ENCODE measurements around the gene POU3F2.

The POU3F2 gene

DNA sequence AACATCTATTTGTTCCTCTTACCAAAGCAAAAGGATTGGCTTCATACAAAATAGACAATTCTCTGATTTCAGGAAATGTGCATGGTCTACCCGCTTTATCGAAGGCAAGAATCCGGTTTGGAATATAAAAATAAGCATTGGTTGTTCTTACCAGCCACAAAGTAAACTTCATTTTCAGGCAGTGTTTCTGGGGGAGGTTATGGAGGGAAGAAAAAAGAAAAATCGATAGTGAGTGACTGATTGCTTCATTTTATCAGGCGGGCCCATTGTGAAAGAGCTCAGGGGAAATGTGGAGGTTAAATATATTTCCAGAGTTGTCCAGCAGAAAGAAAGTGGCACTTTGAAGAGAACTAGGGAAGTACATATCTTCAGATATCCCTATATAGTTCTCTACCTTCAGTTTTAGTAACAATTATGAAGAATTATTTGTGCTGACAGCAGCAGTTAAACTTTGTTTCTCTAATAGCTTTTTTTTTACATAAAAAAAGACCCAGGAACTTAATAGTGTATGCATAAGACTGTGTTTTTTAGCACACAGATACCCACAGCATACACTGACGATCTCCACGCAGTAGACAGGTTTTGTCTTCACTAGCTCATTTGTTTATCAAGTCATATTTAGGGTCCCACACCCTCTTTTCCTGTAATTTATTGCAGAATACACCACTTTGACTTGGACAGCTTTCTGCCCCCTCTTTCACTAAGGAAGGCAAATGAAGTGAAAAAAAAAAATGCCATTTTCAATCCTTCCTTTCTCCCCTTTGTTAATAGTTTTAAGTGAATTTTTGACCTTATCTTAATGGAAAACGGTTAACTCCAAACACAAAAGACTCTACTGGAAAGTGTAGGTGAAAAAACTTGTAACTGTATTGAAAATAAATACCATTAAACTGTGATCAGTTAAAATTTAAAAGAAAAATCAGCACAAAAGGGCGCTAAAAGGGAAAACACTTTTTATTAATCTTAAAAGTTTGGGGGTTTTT, 2.9 kb downstream of the POU3F2 start:
- Histone ChIP-seq H3K4me3 (ENCODE audit: low read length) (no peak overlapping the region), H3K36me3 (ENCODE audit: control insufficient read depth, low read length) (no peaks in the 10 kb centered on the region), H4K20me1 (ENCODE audit: control insufficient read depth, insufficient read depth, low read depth, low read length) (no peaks in the 10 kb centered on the region), H3K79me2 (ENCODE audit: control insufficient read depth, low read length) (no peaks in the 10 kb centered on the region), H3K4me1 (ENCODE audit: control insufficient read depth, low read length) (no peaks in the 10 kb centered on the region), H3K27me3 (ENCODE audit: control insufficient read depth, low read length) (peaks cover 64% of the 10 kb centered on the region), H3K27ac (ENCODE audit: low read depth, low read length) (no peak overlapping the region), H3K9me2 (replicated peaks; ENCODE audit: control insufficient read depth, low read length) (no peaks in the 10 kb centered on the region), H3K4me2 (ENCODE audit: low read length) (no peak overlapping the region), H3F3A (ENCODE audit: control insufficient read depth, insufficient read depth) (no peaks in the 10 kb centered on the region), H3K9me3 (ENCODE audit: control insufficient read depth, insufficient read depth, low read length) (peaks cover 5% of the 10 kb centered on the region; the same call in 1 of the 2 replicates)
- no peak for TF ChIP-seq EZH2phosphoT487 (IDR thresholded peaks at IDR 0.05; ENCODE audit: borderline replicate concordance, low read length)
- TF ChIP-seq, protein P1, sequence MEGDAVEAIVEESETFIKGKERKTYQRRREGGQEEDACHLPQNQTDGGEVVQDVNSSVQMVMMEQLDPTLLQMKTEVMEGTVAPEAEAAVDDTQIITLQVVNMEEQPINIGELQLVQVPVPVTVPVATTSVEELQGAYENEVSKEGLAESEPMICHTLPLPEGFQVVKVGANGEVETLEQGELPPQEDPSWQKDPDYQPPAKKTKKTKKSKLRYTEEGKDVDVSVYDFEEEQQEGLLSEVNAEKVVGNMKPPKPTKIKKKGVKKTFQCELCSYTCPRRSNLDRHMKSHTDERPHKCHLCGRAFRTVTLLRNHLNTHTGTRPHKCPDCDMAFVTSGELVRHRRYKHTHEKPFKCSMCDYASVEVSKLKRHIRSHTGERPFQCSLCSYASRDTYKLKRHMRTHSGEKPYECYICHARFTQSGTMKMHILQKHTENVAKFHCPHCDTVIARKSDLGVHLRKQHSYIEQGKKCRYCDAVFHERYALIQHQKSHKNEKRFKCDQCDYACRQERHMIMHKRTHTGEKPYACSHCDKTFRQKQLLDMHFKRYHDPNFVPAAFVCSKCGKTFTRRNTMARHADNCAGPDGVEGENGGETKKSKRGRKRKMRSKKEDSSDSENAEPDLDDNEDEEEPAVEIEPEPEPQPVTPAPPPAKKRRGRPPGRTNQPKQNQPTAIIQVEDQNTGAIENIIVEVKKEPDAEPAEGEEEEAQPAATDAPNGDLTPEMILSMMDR (IDR thresholded peaks at IDR 0.05; ENCODE audit: low read depth, low read length, poor library complexity, severe bottlenecking), result no peak

DNA sequence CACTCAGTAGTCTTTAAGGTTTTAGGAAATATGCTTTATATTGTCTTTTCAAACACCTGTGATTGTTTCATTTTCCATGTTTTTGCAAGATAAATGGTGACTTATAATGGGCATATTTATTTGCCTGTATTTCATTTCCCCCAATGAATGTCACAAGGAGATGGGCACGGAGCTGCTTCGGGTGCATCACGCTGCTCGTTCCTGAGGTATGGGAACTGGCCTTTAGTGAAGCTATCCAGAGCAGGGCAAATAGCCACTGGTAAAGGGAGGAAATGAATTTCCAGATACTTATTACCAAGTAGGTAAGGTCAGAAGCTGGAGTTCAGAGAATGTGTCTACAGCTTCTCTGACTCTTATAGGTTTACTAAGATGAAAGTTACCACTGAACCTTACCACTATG, 3.7 kb downstream of the POU3F2 start:
- Histone ChIP-seq H3F3A (ENCODE audit: control insufficient read depth, insufficient read depth) (no peaks in the 10 kb centered on the region), H3K4me3 (ENCODE audit: low read length) (no peak overlapping the region), H3K36me3 (ENCODE audit: control insufficient read depth, low read length) (no peaks in the 10 kb centered on the region), H3K79me2 (ENCODE audit: control insufficient read depth, low read length) (no peaks in the 10 kb centered on the region), H3K9me2 (replicated peaks; ENCODE audit: control insufficient read depth, low read length) (no peaks in the 10 kb centered on the region), H3K4me1 (ENCODE audit: control insufficient read depth, low read length) (no peaks in the 10 kb centered on the region), H3K4me2 (ENCODE audit: low read length) (no peak overlapping the region), H3K27ac (ENCODE audit: low read depth, low read length) (no peak overlapping the region), H4K20me1 (ENCODE audit: control insufficient read depth, insufficient read depth, low read depth, low read length) (no peaks in the 10 kb centered on the region), H3K9me3 (ENCODE audit: control insufficient read depth, insufficient read depth, low read length) (peaks cover 5% of the 10 kb centered on the region; the same call in 1 of the 2 replicates), H3K27me3 (ENCODE audit: control insufficient read depth, low read length) (peaks cover 72% of the 10 kb centered on the region)
- no peak for TF ChIP-seq EZH2phosphoT487 (IDR thresholded peaks at IDR 0.05; ENCODE audit: borderline replicate concordance, low read length)
- TF ChIP-seq, protein P1 (IDR thresholded peaks at IDR 0.05; ENCODE audit: low read depth, low read length, poor library complexity, severe bottlenecking), result no peak

DNA sequence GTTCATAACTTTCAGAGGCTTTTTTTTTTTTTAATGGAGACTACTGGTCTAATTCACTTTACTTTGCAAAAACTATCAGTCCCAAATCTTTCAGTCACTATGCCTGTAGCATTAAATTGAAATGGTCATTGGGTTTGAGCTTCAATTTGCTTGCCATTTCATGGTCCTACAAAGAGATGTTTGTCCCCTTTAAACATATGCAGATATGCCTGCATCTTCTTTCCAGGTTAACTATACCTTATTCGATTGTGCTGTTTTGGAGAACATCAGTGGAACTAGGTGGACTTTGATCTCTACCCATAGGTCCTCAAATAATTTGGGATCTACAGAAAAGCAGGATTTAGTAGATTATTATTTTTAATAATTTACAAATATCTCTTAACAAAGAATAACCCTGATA, 4.6 kb downstream of the POU3F2 start:
- peaks cover 72% of the 10 kb centered on the region for H3K27me3 ChIP-seq (ENCODE audit: control insufficient read depth, low read length)
- no peaks in the 10 kb centered on the region for H3K79me2 ChIP-seq (ENCODE audit: control insufficient read depth, low read length)
- TF ChIP-seq, protein P1 (IDR thresholded peaks at IDR 0.05; ENCODE audit: low read depth, low read length, poor library complexity, severe bottlenecking), result no peak
- no peak for TF ChIP-seq EZH2phosphoT487 (IDR thresholded peaks at IDR 0.05; ENCODE audit: borderline replicate concordance, low read length)
- H3K9me2 ChIP-seq (replicated peaks; ENCODE audit: control insufficient read depth, low read length), result no peaks in the 10 kb centered on the region
- H3K4me1 ChIP-seq (ENCODE audit: control insufficient read depth, low read length), result no peaks in the 10 kb centered on the region
- no peak overlapping the region for H3K27ac ChIP-seq (ENCODE audit: low read depth, low read length)
- no peaks in the 10 kb centered on the region for H3K9me3 ChIP-seq (ENCODE audit: control insufficient read depth, insufficient read depth, low read length)
- no peaks in the 10 kb centered on the region for H3F3A ChIP-seq (ENCODE audit: control insufficient read depth, insufficient read depth)
- no peaks in the 10 kb centered on the region for H3K36me3 ChIP-seq (ENCODE audit: control insufficient read depth, low read length)
- no peak overlapping the region for H3K4me2 ChIP-seq (ENCODE audit: low read length)
- no peaks in the 10 kb centered on the region for H4K20me1 ChIP-seq (ENCODE audit: control insufficient read depth, insufficient read depth, low read depth, low read length)
- no peak overlapping the region for H3K4me3 ChIP-seq (ENCODE audit: low read length)
